NCI-H2227 (cell line): ENCODE measurements around the gene NANOS3.

Experiments
- DNase-seq: peaks from one replicate; lab custom pipeline; 2025; ENCODE audit not compliant: unreplicated experiment; lab: John Stamatoyannopoulos, UW

The NANOS3 gene

GRCh38 chr19:13864667-13865570 lies 12.0 kb upstream of the NANOS3 start:
- DNase-seq, result peak; percentile 39

DNA sequence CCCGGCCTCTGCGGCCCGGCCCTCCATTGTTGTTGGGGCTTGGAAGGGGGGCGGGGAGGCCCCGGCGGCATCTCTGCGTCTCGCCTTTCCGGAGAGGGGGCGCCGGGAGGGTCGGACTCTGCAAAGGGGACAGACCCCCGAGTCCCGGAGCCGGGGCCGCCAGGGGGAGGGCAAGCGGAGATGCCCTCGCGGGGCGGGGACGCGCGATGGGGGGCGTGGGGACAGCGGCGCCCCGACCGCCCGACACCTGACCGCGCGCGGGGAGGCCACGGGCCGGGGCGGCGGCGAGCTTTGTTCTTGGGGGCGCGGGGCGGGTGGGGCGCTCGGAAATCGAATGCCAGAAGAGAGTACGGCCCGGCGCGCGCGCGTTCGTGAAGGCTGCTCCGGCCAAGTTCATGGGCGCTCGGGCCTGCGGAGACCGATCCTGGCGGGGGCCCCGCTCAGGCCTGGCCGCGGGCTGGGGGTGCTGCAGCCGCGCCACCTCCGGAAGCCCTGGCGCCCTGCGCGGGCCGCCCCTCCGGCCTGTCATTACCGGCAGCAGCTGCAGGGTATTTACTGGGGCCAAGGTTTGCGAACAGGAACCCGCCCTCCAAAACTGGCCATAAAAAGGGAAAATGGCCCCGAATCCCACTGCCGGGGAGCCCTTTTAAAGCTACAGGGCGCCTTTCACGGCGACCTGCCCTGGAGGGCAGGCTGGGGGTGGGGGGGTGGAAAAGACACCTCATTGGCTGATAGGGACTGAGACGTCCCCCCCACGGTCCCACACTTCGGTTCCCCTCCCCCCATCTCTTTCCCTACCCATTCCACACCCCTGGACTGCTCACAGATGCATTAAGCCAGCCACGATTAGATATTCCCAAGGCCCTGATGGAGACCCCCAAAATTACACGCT lies 11.1 kb upstream of the NANOS3 start:
- DNase-seq, result peak; percentile 33

GRCh38 chr19:13866463-13867046 lies 10.4 kb upstream of the NANOS3 start:
- DNase-seq, result no peak

- no peak for DNase-seq
These were observed 8.3 kb upstream of the NANOS3 start for GRCh38 chr19:13868663-13869062.

DNA sequence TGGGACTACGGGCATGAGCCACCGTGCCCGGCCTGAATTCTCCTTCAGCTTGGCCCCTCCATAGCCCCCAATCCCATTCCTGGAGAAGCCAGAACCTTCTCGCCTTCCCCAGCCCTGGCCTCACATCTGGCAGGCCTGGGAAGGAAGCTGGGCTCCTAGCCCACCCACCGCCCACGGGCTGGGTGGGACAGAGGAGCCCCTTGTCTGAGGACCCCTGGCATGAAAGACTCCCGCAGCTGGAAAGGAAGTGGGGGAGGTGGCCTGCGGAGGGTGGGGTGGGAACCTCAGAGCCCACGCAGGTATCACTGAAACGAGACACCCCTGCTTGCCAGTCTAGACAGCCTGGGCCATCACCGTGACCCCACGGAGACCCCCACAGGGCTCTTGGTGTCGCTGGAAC lies 7.7 kb upstream of the NANOS3 start:
- DNase-seq, result no peak

GRCh38 chr19:13870873-13871272 lies 6.1 kb upstream of the NANOS3 start:
- no peak for DNase-seq

- DNase-seq, result no peak
These were observed 4.6 kb upstream of the NANOS3 start for GRCh38 chr19:13872339-13872694.

DNA sequence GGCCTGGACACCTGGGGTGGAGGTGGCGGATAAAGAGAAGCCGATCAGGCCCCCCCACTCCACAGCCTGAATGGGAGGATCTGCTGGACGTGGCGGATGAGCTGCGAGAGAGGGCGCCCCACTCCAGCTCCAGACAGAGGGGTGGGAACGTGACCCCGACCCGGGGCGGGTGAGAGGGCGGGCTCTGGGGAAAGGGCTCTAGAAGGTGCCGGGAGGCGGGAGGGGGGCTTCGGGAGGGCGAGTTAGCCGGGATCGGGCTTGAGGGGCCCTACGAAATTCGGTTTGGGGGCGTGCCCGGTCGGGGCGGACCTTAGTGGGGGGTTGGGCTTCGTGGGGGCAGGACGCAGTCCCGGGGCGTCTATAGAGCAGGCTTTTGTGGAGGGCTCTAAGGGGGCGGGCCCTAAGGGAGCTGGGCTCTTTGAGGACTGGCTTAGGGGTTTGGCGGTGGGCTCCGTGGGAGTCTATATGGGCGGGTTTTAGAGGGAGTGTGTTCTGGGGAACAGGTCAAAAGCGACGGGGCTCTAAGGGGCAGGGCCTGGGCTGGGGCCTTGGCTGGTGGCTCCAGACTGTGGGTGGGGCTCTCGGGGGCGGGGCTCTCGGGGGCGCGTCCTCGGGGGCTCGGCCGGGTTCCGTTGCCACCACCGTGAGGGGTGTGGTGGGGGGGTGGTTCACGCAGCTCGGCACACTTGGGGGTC lies 4.1 kb upstream of the NANOS3 start:
- DNase-seq, result no peak

GRCh38 chr19:13873834-13874515 lies 3.0 kb upstream of the NANOS3 start:
- DNase-seq, result no peak

DNA sequence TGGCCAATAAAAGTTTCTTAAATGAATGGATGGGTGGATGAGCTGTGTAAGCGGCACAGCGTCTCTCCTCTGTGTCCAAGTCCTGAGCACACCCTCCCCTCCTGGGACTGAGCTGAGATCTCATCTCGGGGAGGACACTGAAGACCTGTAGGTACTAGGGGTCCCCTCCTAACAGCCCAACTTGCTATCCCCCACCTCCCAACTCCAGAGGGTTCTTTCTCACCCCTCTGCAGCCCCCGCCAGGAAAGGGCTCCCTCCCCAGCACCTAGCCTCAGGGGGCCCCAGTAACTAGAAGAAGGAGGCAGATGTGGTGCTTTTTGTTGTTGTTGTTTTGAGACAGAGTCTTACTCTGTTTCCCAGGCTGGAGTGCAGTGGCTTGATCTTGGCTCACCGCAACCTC lies 1.1 kb upstream of the NANOS3 start:
- no peak for DNase-seq

GRCh38 chr19:13877303-13877702 lies 369 bp downstream of the NANOS3 start:
- no peak for DNase-seq

DNA sequence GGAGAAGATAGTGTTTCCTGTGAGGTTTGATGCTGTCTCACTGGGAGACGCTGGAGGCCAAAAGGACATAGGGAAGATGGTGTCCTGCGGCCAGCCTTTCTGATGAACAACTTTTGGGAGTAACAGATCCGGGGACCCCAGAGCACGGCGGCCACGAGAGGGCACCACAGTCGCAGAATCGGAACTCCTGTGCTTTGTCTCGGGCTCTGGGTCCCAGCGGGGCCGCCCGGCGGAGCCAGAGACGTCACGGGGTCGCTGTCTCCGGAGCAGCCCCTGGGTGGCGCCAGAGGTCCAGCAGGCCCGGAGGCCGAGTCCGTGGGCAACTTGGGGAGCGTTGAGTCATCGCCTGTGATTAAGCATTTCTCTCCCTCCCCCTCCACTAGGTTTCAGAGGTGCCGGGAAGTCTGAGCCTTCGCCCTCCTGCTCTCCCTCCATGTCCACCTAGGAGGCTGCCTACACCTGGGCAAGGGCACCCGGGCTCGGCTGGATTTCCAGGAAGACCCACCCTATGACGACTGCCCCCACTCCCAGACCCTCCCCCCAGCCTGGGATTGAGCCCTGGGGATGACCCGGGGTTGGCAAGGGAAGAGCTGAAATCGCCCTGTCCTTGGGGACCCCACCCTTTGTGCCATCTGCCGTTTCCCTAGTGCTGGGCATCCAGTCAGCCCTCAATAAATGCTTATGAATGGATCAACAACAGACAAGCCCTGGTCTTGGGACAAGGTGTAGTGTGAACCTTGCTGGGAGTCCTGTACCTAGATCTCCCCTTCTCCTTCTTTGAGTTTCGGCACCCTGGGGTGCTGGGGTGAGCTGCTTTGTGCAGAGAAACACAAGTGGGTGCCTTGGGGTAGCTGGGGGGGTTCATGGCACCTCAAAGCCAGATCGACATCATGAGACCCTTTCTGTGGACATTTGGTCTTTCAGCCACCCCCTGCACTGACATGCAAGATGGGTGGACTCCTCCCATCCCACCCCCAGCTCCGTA lies 3.4 kb downstream of the NANOS3 start:
- peak; percentile 91 for DNase-seq

DNA sequence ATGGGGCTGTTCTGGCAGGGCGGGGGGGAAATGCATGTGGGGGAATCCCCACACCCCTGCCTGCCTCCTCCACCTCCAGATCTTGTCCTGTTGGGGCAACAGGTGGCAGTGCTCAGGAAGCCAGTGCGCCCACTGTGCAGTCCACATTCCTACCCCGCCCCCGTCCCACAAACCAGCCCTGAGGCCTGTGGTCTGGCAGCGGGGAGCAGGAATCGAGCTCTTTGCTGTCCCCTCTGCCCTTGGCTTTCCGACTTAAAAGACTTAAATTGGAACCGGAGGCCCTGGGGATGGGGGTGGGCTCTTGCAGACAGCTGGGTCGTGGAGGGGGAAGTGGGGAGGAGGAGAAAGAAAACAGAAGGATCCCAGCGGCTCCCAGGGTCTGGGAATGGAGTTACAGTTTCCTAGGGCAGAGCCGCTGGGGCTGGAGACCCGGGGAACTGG lies 4.3 kb downstream of the NANOS3 start:
- DNase-seq, result no peak

GRCh38 chr19:13881692-13882418 lies 4.9 kb downstream of the NANOS3 start:
- no peak for DNase-seq

GRCh38 chr19:13882419-13882795 lies 5.5 kb downstream of the NANOS3 start:
- DNase-seq, result no peak

DNA sequence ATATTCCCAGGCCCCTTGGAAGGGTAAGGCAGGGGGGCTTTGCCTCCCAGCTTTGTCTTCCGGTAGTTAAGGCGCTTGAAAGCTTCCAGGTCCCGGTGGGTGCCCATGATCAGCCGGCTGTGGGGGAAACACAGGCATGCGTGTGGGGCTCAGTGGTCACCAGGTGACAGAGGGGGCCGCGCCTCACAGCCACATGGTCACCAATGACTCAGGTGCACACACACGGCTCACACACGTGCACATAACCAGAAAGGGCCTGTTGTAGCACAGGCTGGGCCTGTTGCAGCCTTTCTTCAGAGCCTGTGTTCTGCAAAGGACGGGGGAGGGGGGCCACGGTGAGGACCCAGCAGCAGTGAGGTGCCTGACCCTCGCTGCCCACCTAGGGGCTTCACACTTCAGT lies 5.9 kb downstream of the NANOS3 start:
- DNase-seq, result no peak

- no peak for DNase-seq
These were observed 6.7 kb downstream of the NANOS3 start for GRCh38 chr19:13883516-13884064.
